GM12878 (cell line): ENCODE data around the gene TMPRSS4. TPM values are rescaled to one million over a fixed set of nuclear protein-coding genes. Genes with fewer than 3 reads are reported as not detected.

Source experiments
- ATAC-seq: fragments of 200-7000 bp; cut with Tn5 transposase; 3 replicates; pipeline ENCODE4 v1.9.1; 2020; ENCODE audit warnings: mild to moderate bottlenecking, moderate library complexity
- BruUV-seq: library from RNA; stranded (reverse); fragments of 400-500 nt; replicated peaks from 2 replicates; lab custom pipeline; 2021; lab: Mats Ljungman, UMichigan
- CTCF ChIA-PET: fragments of 300-600 bp; sonication (Branson Sonifier 250); formaldehyde crosslinking; extraction: SDS; loops from one replicate; lab custom pipeline; 2021; ENCODE audit warnings: inconsistent platforms; lab: Yijun Ruan, JAX
- POLR2A ChIA-PET: fragments of 350-600 bp; formaldehyde crosslinking; extraction: SDS; loops from one replicate; lab custom pipeline; 2021; ENCODE audit warnings: inconsistent platforms; lab: Charles Lee
- RAD21 ChIA-PET: fragments of 300-600 bp; sonication (Branson Sonifier 250); formaldehyde crosslinking; loops from one replicate; lab custom pipeline; 2023; ENCODE audit warnings: antibody characterized with exemption; ENCODE audit not compliant: unreplicated experiment; lab: Charles Lee
- SMC1A ChIA-PET: fragments of 300-600 bp; sonication (Branson Sonifier 250); formaldehyde crosslinking; loops from one replicate; lab custom pipeline; 2023; ENCODE audit not compliant: unreplicated experiment, uncharacterized antibody; lab: Charles Lee
- DNase-seq: peaks from one replicate; pipeline ENCODE4 v3.0.0-alpha.2; 2011; ENCODE audit warnings: low read depth, low spot score
- FAIRE-seq: peaks from 3 replicates; lab custom pipeline; 2011; peaks lifted over from hg19 to GRCh38; lab: Jason Lieb, UNC
- H2AFZ ChIP-seq: 2 replicates; pipeline ENCODE4 v1.6.0; 2011; ENCODE audit warnings: low read depth, low read length, control low read depth; ENCODE audit not compliant: control insufficient read depth
- H3K27ac ChIP-seq: 2 replicates; pipeline ENCODE4 v1.5.1; 2011; ENCODE audit warnings: control low read depth; ENCODE audit not compliant: control insufficient read depth, insufficient read depth
- H3K27me3 ChIP-seq, 2 experiments: replicated peaks in 1 of 2; 2 replicates each; pipeline versions ENCODE4 v1.6.0 to v1.6.1; 2011; ENCODE audit warnings: low read length in 1 of 2; ENCODE audit not compliant: control insufficient read depth in 2 of 2, insufficient read depth in 2 of 2
- H3K36me3 ChIP-seq, 2 experiments: 2 replicates each; pipeline ENCODE4 v1.5.1; 2011; ENCODE audit warnings: low read length in 1 of 2; ENCODE audit not compliant: control insufficient read depth in 2 of 2, insufficient read depth in 2 of 2
- H3K4me1 ChIP-seq: 2 replicates; pipeline ENCODE4 v1.6.1; 2011; ENCODE audit warnings: mild to moderate bottlenecking, low read length, moderate library complexity, mixed read lengths; ENCODE audit not compliant: control insufficient read depth, insufficient read depth
- H3K4me2 ChIP-seq: 2 replicates; pipeline ENCODE4 v1.6.0; 2011; ENCODE audit warnings: control low read depth; ENCODE audit not compliant: control insufficient read depth, insufficient read depth
- H3K4me3 ChIP-seq: fragments of 200-600 bp; sonication (generic); 2 replicates; pipeline ENCODE4 v1.5.1; 2016
- H3K79me2 ChIP-seq: 2 replicates; pipeline ENCODE4 v1.6.0; 2011; ENCODE audit warnings: low read length; ENCODE audit not compliant: control insufficient read depth, insufficient read depth
- H3K9ac ChIP-seq: 2 replicates; pipeline ENCODE4 v1.8.0; 2011; ENCODE audit warnings: low read length, control low read depth, mixed read lengths; ENCODE audit not compliant: control insufficient read depth, insufficient read depth
- H3K9me3 ChIP-seq: replicated peaks from 3 replicates; pipeline ENCODE4 v1.5.1; 2011; ENCODE audit warnings: mild to moderate bottlenecking, low read length; ENCODE audit not compliant: control insufficient read depth, insufficient read depth
- H4K20me1 ChIP-seq: 2 replicates; pipeline ENCODE4 v1.6.0; 2011; ENCODE audit not compliant: control insufficient read depth, insufficient read depth
- ATF7 ChIP-seq: fragments of 450-650 bp; IDR thresholded peaks from 2 replicates; pipeline ENCODE4 v1.6.1; 2016; ENCODE audit warnings: low read depth, mild to moderate bottlenecking
- CTCF ChIP-seq, 3 experiments: IDR thresholded peaks in 2 of 3; conservative IDR thresholded peaks in 1 of 3; 2 replicates each; pipeline ENCODE4 v1.5.1; 2011; ENCODE audit warnings: low read depth in 3 of 3, low read length in 3 of 3, mild to moderate bottlenecking in 3 of 3, control low read depth in 2 of 3, moderate library complexity in 2 of 3, inconsistent platforms in 1 of 3, mixed read lengths in 1 of 3; ENCODE audit not compliant: control insufficient read depth in 2 of 3, insufficient read depth in 1 of 3; ENCODE audit errors: extremely low read depth in 1 of 3
- EP300 ChIP-seq, 2 experiments: fragments of 150-350 bp in 1 of 2; IDR thresholded peaks; 2 replicates each; pipeline ENCODE4 v1.6.1; 2011 to 2012; ENCODE audit warnings: low read depth in 2 of 2, low read length in 2 of 2, borderline replicate concordance in 1 of 2, improper control_type of control experiment in 1 of 2, inconsistent platforms in 1 of 2; ENCODE audit not compliant: control insufficient read depth in 1 of 2
- HDAC6 ChIP-seq: fragments of 200-600 bp; sonication (generic); IDR thresholded peaks from one replicate; pipeline ENCODE4 v1.8.0; 2017; ENCODE audit warnings: antibody characterized with exemption; ENCODE audit not compliant: unreplicated experiment
- KLF5 ChIP-seq: fragments of 450-650 bp; IDR thresholded peaks from 2 replicates; pipeline ENCODE4 v1.6.1; 2014; ENCODE audit warnings: mild to moderate bottlenecking; ENCODE audit not compliant: partially characterized antibody
- POLR2A ChIP-seq: IDR thresholded peaks from 2 replicates; pipeline ENCODE4 v1.6.1; 2011; ENCODE audit warnings: low read depth, mild to moderate bottlenecking, low read length
- SMARCA5 ChIP-seq: fragments of 450-650 bp; IDR thresholded peaks from 2 replicates; pipeline ENCODE4 v1.6.1; 2017; ENCODE audit warnings: mild to moderate bottlenecking
- SMC3 ChIP-seq: IDR thresholded peaks from 2 replicates; pipeline ENCODE4 v1.6.1; 2011; ENCODE audit warnings: low read length, improper control_type of control experiment, borderline replicate concordance
- SRF ChIP-seq, 2 experiments: IDR thresholded peaks; 2 replicates each; pipeline ENCODE4 v1.6.1; 2011; ENCODE audit warnings: low read depth in 2 of 2, low read length in 2 of 2, mild to moderate bottlenecking in 1 of 2, moderate library complexity in 1 of 2
- WGBS: methylation state at CpG from one replicate; pipeline ENCODE4 v1.1.6; 2016; ENCODE audit warnings: low lambda C conversion rate; ENCODE audit not compliant: insufficient replicate concordance, insufficient coverage; ENCODE audit errors: missing lambda C conversion rate; 5-methylcytosine and 5-hydroxymethylcytosine counted together
- in situ Hi-C: fragments of 300-500 bp; cut with MboI; formaldehyde crosslinking; loops from 9 replicates; pipeline ENCODE4 v1.14.3; 2018; ENCODE audit warnings: mixed read lengths
- intact Hi-C: fragments of 100-400 bp; cut with micrococcal nuclease; formaldehyde crosslinking; loops from one replicate; pipeline ENCODE4 v1.14.2; 2022; ENCODE audit not compliant: unreplicated experiment
- polyA plus RNA-seq, 11 experiments: library from polyadenylated mRNA; depleted of rRNA in 4 of 11; unstranded in 6 of 11; stranded (reverse) in 5 of 11; fragments of >200 nt; fragmentation: Nextera tagmentation in 4 of 11; fragmentation: Illumina TruSeq in 1 of 11; extraction: Ambion mirVana in 4 of 11; extraction: Trizol in 1 of 11; gene quantifications; 1 replicate in 1 of 11; 2 replicates in 10 of 11; pipeline versions ENCODE4 v1.2.1 to v1.2.3, GENCODE V29; 2011 to 2016; ENCODE audit warnings: inconsistent platforms in 2 of 11, missing spikeins in 2 of 11, low read depth in 1 of 11
- total RNA-seq, 4 experiments: library from RNA; depleted of rRNA in 3 of 4; stranded (reverse); fragments of >200 nt in 3 of 4; fragmentation: Illumina TruSeq in 1 of 4; extraction: Trizol in 1 of 4; gene quantifications; 2 replicates each; pipeline versions ENCODE4 v1.2.1 to v1.2.3, GENCODE V29; 2013 to 2021
- TF ChIP-seq, protein P1 (sequence below): fragments of 450-650 bp; IDR thresholded peaks from 2 replicates; pipeline ENCODE4 v1.6.1; 2018; ENCODE audit warnings: mild to moderate bottlenecking, low read depth, moderate library complexity; ENCODE audit not compliant: partially characterized antibody
- TF ChIP-seq, protein P2 (sequence below): fragments of 450-650 bp; IDR thresholded peaks from 2 replicates; pipeline ENCODE4 v1.6.1; 2016; ENCODE audit warnings: mild to moderate bottlenecking

Gene TMPRSS4
- total and polyA plus RNA-seq, 10 of the 15 experiments (the other 5 are each of a cell fraction or from before 2014, with no cell fraction given), result 0.14 to 0.26 TPM; not detected in 8

DNA sequence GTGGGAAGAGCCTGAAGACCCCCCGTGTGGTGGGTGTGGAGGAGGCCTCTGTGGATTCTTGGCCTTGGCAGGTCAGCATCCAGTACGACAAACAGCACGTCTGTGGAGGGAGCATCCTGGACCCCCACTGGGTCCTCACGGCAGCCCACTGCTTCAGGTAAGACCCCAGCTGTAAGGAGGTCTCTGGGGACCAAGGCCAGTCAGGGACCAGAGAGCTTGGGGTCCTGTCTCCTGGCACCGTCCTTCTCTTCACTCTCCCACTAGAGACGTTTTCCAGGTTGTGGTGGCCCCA lies 34.8 kb downstream of the TMPRSS4 start (continued):
- TF ChIP-seq, protein P1, sequence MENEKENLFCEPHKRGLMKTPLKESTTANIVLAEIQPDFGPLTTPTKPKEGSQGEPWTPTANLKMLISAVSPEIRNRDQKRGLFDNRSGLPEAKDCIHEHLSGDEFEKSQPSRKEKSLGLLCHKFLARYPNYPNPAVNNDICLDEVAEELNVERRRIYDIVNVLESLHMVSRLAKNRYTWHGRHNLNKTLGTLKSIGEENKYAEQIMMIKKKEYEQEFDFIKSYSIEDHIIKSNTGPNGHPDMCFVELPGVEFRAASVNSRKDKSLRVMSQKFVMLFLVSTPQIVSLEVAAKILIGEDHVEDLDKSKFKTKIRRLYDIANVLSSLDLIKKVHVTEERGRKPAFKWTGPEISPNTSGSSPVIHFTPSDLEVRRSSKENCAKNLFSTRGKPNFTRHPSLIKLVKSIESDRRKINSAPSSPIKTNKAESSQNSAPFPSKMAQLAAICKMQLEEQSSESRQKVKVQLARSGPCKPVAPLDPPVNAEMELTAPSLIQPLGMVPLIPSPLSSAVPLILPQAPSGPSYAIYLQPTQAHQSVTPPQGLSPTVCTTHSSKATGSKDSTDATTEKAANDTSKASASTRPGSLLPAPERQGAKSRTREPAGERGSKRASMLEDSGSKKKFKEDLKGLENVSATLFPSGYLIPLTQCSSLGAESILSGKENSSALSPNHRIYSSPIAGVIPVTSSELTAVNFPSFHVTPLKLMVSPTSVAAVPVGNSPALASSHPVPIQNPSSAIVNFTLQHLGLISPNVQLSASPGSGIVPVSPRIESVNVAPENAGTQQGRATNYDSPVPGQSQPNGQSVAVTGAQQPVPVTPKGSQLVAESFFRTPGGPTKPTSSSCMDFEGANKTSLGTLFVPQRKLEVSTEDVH, result no peak
- TF ChIP-seq, protein P2, sequence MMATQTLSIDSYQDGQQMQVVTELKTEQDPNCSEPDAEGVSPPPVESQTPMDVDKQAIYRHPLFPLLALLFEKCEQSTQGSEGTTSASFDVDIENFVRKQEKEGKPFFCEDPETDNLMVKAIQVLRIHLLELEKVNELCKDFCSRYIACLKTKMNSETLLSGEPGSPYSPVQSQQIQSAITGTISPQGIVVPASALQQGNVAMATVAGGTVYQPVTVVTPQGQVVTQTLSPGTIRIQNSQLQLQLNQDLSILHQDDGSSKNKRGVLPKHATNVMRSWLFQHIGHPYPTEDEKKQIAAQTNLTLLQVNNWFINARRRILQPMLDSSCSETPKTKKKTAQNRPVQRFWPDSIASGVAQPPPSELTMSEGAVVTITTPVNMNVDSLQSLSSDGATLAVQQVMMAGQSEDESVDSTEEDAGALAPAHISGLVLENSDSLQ, result no peak
- TF ChIP-seq, all 136 proteins: peak for 0

DNA sequence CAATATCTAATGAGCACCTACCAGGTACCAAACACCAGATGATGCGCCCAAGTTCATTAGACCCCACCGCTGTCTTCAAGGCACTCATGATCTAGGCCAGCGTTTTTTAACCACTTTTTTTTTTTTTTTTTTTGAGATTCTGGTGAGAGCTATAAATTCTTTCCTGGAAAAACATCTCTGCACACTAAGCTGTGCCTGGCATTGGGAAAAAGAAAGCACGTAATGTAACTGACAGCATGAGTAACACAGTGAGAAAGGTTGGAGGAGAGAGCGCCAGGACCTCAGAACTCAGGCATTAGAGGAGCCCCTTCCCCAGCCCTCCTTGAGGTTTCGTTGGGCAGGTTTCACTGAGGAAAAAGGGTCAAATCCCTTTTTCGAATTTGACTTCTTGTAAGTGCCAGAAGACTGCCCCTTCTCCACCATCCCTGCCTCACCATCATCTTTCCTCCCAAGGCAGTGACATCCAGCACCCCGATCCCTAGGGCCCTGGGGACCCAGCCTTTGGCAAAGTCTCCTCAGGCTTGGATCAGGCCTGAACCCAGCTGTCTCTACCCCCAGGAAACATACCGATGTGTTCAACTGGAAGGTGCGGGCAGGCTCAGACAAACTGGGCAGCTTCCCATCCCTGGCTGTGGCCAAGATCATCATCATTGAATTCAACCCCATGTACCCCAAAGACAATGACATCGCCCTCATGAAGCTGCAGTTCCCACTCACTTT lies 36.0 kb downstream of the TMPRSS4 start:
- no peaks in the 10 kb centered on the region for H4K20me1 ChIP-seq
- no peak for ATAC-seq

More for the DNA sequence above, 36.0 kb downstream of the TMPRSS4 start:
- Histone ChIP-seq H3K9ac (no peak overlapping the region), H3K79me2 (no peaks in the 10 kb centered on the region), H3K4me2 (no peak overlapping the region), H3K4me3 (no peak overlapping the region), H3K27me3 (peaks cover 0 to 2% of the 10 kb centered on the region in 2 experiments; a peak in 2 of 4 replicates), H3K36me3 (no peaks in the 10 kb centered on the region), H3K4me1 (no peaks in the 10 kb centered on the region; the same call in 1 of the 2 replicates), H2AFZ (no peak overlapping the region), H3K27ac (no peak overlapping the region), H3K9me3 (no peaks in the 10 kb centered on the region)
- BruUV-seq, result no TSS peak
- in situ Hi-C loops, result no loop called here
- FAIRE-seq, result no peak
- ChIA-PET SMC1A (interaction anchor here (0.9 to 1.3 kb wide), 2 partner anchors 13 to 32 kb away, joined by 3 read pairs; no protein-coding TSS in a partner anchor), CTCF (interaction anchor here (0.6 kb wide), 1 partner anchor 15 kb away, joined by 3 read pairs; no protein-coding TSS in a partner anchor), POLR2A (no interaction called here), RAD21 (interaction anchor here (0.6 kb wide), 1 partner anchor 86 kb away, joined by 3 read pairs; no protein-coding TSS in a partner anchor)
- DNase-seq, result no peak
- TF ChIP-seq HDAC6 (no peak), SMARCA5 (no peak), SRF (IDR thresholded peaks at IDR 0.05; ENCODE audit: low read depth in 2 of 2, low read length in 2 of 2) (no peak), POLR2A (no peak), SMC3 (no peak), KLF5 (no peak), EP300 (IDR thresholded peaks at IDR 0.05; ENCODE audit: borderline replicate concordance in 1 of 2, control insufficient read depth in 1 of 2, low read depth in 2 of 2, low read length in 2 of 2) (no peak), CTCF (IDR thresholded peaks at IDR 0.05 in 2 of 3, conservative IDR thresholded peaks at IDR 0.05 in 1 of 3; ENCODE audit: control insufficient read depth in 2 of 3, extremely low read depth in 1 of 3, insufficient read depth in 1 of 3, low read depth in 3 of 3, low read length in 3 of 3) (no peak), ATF7 (no peak)
- WGBS, result 38% methylated on average over 11 of the region's 11 CpGs
- intact Hi-C loops, result no loop called here
